Osteoblast (primary cell): ENCODE measurements around the gene CCND1. TPM values are rescaled to one million over a fixed set of nuclear protein-coding genes. Genes with fewer than 3 reads are reported as not detected.

ENCODE experiments used
- DNase-seq: peaks from one replicate; pipeline ENCODE4 v3.0.0; 2011; ENCODE audit warnings: low spot score, mixed read lengths; ENCODE audit not compliant: insufficient read length; ENCODE audit errors: missing footprints
- H2AFZ ChIP-seq: 2 replicates; pipeline ENCODE4 v1.6.0; 2011; ENCODE audit warnings: mild to moderate bottlenecking, low read length
- H3K27ac ChIP-seq: 2 replicates; pipeline ENCODE4 v1.5.1; 2011; ENCODE audit warnings: mild to moderate bottlenecking, low read depth, low read length, moderate library complexity
- H3K27me3 ChIP-seq: 2 replicates; pipeline ENCODE4 v1.6.0; 2012; ENCODE audit warnings: mild to moderate bottlenecking, control low read depth, inconsistent platforms, low read length, moderate library complexity; ENCODE audit not compliant: insufficient read depth
- H3K36me3 ChIP-seq: 2 replicates; pipeline ENCODE4 v1.5.1; 2011; ENCODE audit warnings: mild to moderate bottlenecking, low read length, control low read depth, moderate library complexity; ENCODE audit not compliant: insufficient read depth
- H3K4me1 ChIP-seq: 2 replicates; pipeline ENCODE4 v1.5.1; 2011; ENCODE audit warnings: mild to moderate bottlenecking, low read length, control low read depth, moderate library complexity; ENCODE audit not compliant: insufficient read depth
- H3K4me2 ChIP-seq: 2 replicates; pipeline ENCODE4 v1.6.0; 2011; ENCODE audit warnings: mild to moderate bottlenecking, low read length; ENCODE audit not compliant: insufficient read depth
- H3K4me3 ChIP-seq: fragments of 200-600 bp; sonication (generic); 3 replicates; pipeline ENCODE4 v1.5.1; 2012; ENCODE audit warnings: mild to moderate bottlenecking, low read length, inconsistent platforms; ENCODE audit not compliant: insufficient read depth
- H3K79me2 ChIP-seq: 2 replicates; pipeline ENCODE4 v1.6.0; 2012; ENCODE audit warnings: mild to moderate bottlenecking, low read length, control low read depth, inconsistent platforms; ENCODE audit not compliant: insufficient read depth
- H3K9me3 ChIP-seq: 2 replicates; pipeline ENCODE4 v1.5.1; 2011; ENCODE audit warnings: low read depth, low read length, control low read depth
- H4K20me1 ChIP-seq: 2 replicates; pipeline ENCODE4 v1.6.0; 2012; ENCODE audit warnings: mild to moderate bottlenecking, low read length, control low read depth; ENCODE audit not compliant: insufficient read depth
- total RNA-seq: library from RNA; depleted of rRNA; stranded (reverse); fragments of >200 nt; gene quantifications from 2 replicates; pipeline ENCODE4 v1.2.3, GENCODE V29; 2012
- TF ChIP-seq, protein P1 (sequence below): IDR thresholded peaks from 2 replicates; pipeline ENCODE4 v1.5.1; 2011; ENCODE audit warnings: mild to moderate bottlenecking, low read depth, low read length, moderate library complexity; ENCODE audit errors: extremely low read depth

Gene CCND1
- total RNA-seq, 1 donor = 187 TPM

DNA sequence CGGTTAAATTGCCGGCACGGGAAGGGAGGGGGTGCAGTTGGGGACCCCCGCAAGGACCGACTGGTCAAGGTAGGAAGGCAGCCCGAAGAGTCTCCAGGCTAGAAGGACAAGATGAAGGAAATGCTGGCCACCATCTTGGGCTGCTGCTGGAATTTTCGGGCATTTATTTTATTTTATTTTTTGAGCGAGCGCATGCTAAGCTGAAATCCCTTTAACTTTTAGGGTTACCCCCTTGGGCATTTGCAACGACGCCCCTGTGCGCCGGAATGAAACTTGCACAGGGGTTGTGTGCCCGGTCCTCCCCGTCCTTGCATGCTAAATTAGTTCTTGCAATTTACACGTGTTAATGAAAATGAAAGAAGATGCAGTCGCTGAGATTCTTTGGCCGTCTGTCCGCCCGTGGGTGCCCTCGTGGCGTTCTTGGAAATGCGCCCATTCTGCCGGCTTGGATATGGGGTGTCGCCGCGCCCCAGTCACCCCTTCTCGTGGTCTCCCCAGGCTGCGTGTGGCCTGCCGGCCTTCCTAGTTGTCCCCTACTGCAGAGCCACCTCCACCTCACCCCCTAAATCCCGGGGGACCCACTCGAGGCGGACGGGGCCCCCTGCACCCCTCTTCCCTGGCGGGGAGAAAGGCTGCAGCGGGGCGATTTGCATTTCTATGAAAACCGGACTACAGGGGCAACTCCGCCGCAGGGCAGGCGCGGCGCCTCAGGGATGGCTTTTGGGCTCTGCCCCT, 529 bp upstream of the CCND1 start:
- Histone ChIP-seq H3K4me3 (peak overlapping the region; percentile 91), H3K27ac (peak overlapping the region; percentile 97), H3K27me3 (no peaks in the 10 kb centered on the region), H3K9me3 (no peaks in the 10 kb centered on the region), H3K79me2 (peaks cover 52% of the 10 kb centered on the region), H4K20me1 (peaks cover 26% of the 10 kb centered on the region), H3K4me2 (peak overlapping the region; percentile 99), H2AFZ (peak overlapping the region; percentile 82), H3K4me1 (peaks cover 51% of the 10 kb centered on the region), H3K36me3 (peaks cover 23% of the 10 kb centered on the region)
- TF ChIP-seq, protein P1, sequence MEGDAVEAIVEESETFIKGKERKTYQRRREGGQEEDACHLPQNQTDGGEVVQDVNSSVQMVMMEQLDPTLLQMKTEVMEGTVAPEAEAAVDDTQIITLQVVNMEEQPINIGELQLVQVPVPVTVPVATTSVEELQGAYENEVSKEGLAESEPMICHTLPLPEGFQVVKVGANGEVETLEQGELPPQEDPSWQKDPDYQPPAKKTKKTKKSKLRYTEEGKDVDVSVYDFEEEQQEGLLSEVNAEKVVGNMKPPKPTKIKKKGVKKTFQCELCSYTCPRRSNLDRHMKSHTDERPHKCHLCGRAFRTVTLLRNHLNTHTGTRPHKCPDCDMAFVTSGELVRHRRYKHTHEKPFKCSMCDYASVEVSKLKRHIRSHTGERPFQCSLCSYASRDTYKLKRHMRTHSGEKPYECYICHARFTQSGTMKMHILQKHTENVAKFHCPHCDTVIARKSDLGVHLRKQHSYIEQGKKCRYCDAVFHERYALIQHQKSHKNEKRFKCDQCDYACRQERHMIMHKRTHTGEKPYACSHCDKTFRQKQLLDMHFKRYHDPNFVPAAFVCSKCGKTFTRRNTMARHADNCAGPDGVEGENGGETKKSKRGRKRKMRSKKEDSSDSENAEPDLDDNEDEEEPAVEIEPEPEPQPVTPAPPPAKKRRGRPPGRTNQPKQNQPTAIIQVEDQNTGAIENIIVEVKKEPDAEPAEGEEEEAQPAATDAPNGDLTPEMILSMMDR = no peak
- peak; percentile 85 for DNase-seq

DNA sequence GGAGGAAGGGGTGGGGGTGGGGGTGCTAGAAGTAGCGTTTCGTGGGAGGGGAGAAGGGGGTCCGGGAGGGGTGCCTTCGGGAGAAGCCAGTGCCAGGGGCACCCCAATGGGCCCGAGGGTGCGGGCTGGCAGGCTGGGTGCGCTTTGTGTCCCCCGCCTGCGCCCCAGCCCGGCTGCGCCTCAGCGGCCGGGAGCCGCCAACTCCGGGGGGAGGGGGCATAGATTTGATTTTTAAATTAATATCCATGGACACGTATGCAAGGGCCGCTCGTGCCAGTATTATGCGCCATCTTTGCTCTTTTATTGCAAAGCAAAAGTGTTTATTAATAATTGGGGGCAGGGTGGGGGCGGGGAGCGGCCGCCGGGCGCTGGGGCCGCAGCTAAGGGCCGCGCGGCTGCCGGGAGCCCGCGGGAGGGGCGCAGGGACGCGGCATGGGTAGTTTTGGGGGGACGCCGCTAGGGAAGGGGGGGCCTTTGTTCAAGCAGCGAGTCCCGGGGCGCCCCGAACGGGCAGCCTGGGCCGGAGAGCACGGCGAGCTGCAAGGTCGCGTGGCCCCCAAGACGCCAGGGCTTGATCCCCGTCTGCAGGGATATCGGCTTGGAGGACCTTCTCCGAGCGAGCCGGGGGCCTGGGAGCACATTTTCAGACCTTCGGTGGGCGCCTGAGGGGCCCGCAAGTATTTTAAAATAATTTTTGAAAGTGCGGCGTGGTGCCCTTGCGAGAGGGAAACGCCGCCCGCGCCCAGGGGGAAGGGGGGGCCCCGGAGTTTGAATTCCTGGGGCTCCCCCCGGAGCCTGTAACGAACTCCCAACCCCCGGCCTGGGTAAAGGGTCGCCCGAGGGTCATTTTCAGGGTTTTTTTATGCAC, 959 bp downstream of the CCND1 start:
- H3K27me3 ChIP-seq = no peaks in the 10 kb centered on the region
- H3K27ac ChIP-seq = peak overlapping the region; percentile 93
- H3K9me3 ChIP-seq = no peaks in the 10 kb centered on the region
- peaks cover 40% of the 10 kb centered on the region for H4K20me1 ChIP-seq
- peaks cover 51% of the 10 kb centered on the region for H3K4me1 ChIP-seq
- H3K36me3 ChIP-seq = peaks cover 38% of the 10 kb centered on the region
- DNase-seq = peak; percentile 88
- no peak overlapping the region for H2AFZ ChIP-seq
- peak overlapping the region; percentile 91 for H3K4me3 ChIP-seq
- peaks cover 66% of the 10 kb centered on the region for H3K79me2 ChIP-seq
- TF ChIP-seq, protein P1 = no peak
- H3K4me2 ChIP-seq = peak overlapping the region; percentile 6

DNA sequence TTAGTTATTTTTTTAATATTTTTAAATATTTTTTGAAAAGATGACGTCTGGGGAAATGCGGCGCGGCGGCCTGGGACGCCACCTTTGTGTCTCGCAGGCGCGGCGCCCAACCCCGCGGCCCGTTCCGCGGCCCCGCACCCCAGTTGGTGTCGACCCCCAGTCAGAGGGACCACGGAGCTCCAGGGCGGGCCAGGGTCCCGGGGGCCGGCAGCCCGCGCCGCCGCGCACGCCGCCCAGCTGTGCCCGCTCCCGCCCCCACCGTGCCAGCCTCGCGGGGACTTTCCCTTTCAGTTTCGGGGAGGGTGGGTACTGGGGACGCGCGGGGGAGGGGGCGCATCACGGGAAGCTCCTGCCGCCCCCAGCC, 1.6 kb downstream of the CCND1 start:
- TF ChIP-seq, protein P1 = no peak
- Histone ChIP-seq H4K20me1 (peaks cover 47% of the 10 kb centered on the region), H3K4me2 (peak overlapping the region; percentile 78), H3K36me3 (peaks cover 44% of the 10 kb centered on the region), H3K4me1 (peaks cover 46% of the 10 kb centered on the region), H3K27ac (peak overlapping the region; percentile 93), H3K79me2 (peaks cover 73% of the 10 kb centered on the region), H3K9me3 (no peaks in the 10 kb centered on the region), H3K27me3 (no peaks in the 10 kb centered on the region), H2AFZ (no peak overlapping the region), H3K4me3 (peak overlapping the region; percentile 91)
- peak; percentile 83 for DNase-seq
